Esophagus squamous epithelium (tissue), 4 donors: ENCODE measurements around the gene CTNNA2.

ENCODE experiments used
- POLR2A ChIP-seq, 4 donors: fragments of 450-650 bp; IDR thresholded peaks; one replicate each; pipeline ENCODE4 v1.6.1; 2017; ENCODE audit warnings: antibody characterized with exemption in 4 of 4, mild to moderate bottlenecking in 4 of 4, moderate library complexity in 3 of 4
- TF ChIP-seq, protein P1 (sequence below), 6 experiments: fragments of 450-650 bp in 4 of 6; fragments of 200-600 bp in 2 of 6; sonication (generic) in 2 of 6; IDR thresholded peaks; one replicate each; pipeline ENCODE4 v1.5.1; 2016 to 2019; ENCODE audit warnings: antibody characterized with exemption in 6 of 6, mild to moderate bottlenecking in 4 of 6, moderate library complexity in 4 of 6

GRCh38 chr2:80258793-80259192, 745.9 kb downstream of the CTNNA2 start:
- TF ChIP-seq, protein P1, sequence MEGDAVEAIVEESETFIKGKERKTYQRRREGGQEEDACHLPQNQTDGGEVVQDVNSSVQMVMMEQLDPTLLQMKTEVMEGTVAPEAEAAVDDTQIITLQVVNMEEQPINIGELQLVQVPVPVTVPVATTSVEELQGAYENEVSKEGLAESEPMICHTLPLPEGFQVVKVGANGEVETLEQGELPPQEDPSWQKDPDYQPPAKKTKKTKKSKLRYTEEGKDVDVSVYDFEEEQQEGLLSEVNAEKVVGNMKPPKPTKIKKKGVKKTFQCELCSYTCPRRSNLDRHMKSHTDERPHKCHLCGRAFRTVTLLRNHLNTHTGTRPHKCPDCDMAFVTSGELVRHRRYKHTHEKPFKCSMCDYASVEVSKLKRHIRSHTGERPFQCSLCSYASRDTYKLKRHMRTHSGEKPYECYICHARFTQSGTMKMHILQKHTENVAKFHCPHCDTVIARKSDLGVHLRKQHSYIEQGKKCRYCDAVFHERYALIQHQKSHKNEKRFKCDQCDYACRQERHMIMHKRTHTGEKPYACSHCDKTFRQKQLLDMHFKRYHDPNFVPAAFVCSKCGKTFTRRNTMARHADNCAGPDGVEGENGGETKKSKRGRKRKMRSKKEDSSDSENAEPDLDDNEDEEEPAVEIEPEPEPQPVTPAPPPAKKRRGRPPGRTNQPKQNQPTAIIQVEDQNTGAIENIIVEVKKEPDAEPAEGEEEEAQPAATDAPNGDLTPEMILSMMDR (IDR thresholded peaks at IDR 0.05) = no peak
- no peak for TF ChIP-seq POLR2A (IDR thresholded peaks at IDR 0.05)
